Sigmoid colon (tissue), 3 donors: ENCODE data around the gene CHI3L1.

Experiments used
- CTCF ChIP-seq, 4 experiments: fragments of 450-650 bp in 3 of 4; fragments of 200-600 bp in 1 of 4; IDR thresholded peaks; one replicate each; pipeline ENCODE4 v1.5.1; 2016 to 2019; ENCODE audit warnings: antibody characterized with exemption in 4 of 4, mild to moderate bottlenecking in 3 of 4, moderate library complexity in 2 of 4
- POLR2A ChIP-seq, 2 donors: fragments of 450-650 bp; IDR thresholded peaks; one replicate each; pipeline ENCODE4 v1.6.1; 2016; ENCODE audit warnings: antibody characterized with exemption in 2 of 2, mild to moderate bottlenecking in 2 of 2, moderate library complexity in 2 of 2

- TF ChIP-seq CTCF (IDR thresholded peaks at IDR 0.05), result no peak
- TF ChIP-seq POLR2A (IDR thresholded peaks at IDR 0.05), result no peak
Measured at GRCh38 chr1:203178083-203178482, 8.4 kb downstream of the CHI3L1 start.
